CD4-positive, alpha-beta T cell treated with Interleukin-1 beta for 1 hour (primary cell): Measurements from ENCODE around the gene TEAD4.
"Not testable (repeated sequence)": the region's sequence is repeated elsewhere in the genome, so short reads cannot be mapped to it uniquely, and the experiment has no call there.

Experiments used
- DNase-seq, 2 donors: peaks; one replicate each; pipeline ENCODE4 v3.0.0-alpha.2; 2020 to 2022

The TEAD4 gene

GRCh38 chr12:3054374-3054773 lies 95.2 kb downstream of the TEAD4 start:
- DNase-seq: no peak

DNA sequence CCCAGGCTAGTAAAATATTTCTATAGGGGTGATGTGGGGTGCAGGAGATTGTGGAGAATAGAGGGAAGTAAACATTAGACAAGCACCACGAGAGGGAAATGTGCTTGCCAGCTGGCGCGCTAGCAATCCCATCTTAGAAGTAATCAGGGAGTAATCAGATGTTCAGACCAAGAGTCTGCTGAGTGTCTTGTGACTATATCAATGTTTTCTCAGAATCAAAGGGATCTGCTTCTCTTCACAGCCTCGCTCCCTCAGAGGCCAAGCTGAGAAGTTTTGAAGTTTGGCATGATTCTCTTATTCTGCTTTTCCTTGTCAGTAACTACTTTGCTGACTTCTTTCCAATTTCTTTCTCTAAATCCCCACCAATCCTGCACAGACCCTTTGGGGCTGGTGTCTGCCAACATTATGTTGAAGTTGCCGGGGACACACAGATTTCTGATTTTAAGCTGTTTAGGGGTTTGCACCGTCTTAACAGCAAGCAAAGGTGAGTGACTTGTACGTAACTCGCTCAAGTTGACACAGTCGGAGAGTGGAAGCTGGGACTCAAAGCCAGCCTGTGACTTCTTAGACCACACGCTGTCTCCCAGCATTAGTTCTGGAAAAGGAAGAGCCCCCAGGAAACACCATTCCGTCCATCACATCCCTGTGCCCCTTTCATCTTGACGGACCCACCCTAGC lies 96.0 kb downstream of the TEAD4 start:
- no peak for DNase-seq

DNA sequence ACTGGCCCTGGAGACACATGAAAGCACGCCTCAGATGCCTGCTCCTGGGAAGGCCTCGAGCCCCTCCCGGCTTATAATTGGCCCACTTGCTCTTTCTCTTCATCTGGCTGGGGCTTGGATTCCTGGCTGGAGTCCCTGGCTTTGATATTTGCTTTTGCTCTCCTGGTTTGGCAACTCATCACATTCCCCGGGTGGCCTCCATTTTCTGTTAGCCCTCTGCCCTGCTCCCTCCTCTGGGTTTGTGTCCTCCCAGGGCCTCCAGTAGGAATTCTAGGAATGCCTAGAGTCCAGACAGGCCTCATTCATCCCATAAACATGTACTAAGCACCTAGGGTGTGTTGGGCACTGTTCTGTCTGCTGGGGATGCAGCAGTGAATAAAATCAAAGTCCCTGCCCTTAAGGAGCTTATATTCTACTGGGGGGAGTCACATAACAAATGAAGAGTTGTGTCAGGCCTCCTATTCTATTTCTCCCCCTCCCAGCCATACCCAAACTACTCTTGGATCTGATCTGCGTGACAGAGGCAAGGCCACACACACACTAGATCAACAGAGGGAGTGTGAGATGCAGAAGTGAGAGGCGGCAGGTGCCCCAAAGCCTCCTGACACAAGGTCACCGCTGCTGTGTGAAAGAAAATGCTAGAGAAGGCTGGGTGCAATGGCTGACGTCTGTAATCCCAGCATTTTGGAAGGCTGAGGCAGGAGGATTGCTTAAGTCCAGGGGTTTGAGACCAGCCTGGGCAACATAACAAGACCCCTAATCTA lies 96.7 kb downstream of the TEAD4 start:
- no peak for DNase-seq

- DNase-seq: no peak
These were observed 101.9 kb downstream of the TEAD4 start for GRCh38 chr12:3061059-3061458.

DNA sequence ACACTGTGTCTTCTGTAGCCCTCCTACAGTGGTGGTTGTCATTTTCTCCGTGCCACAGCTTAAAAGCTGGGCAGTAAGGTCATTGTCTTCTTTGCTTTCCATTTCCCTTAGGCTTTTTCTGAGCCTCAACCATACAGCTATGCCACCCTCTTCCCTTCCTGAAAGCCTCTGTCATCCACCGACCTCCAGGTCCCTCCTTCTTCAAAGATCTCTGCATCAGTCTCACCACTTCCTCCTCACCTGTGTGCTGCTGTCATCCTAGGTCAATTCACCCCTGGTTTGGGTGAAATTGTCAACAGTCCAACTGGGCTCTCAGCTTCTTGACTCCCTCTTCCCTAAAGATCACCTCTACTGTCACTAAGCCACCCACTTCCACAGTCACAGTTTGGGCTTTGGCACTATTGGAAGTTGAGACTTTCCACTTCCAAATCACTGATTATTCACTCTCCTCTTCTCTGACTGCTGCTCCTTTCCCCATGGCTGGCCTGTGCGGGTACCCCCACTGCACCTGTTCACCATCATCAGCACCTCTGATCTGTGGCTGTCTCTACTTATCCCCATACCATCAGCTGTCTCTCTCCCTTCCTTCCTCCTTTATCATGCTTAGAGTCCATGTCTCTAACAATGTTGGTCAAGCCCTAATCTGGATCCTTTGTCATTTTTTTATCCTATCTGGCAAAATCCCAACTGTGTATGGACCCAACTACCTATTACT lies 102.5 kb downstream of the TEAD4 start:
- DNase-seq: no peak

DNA sequence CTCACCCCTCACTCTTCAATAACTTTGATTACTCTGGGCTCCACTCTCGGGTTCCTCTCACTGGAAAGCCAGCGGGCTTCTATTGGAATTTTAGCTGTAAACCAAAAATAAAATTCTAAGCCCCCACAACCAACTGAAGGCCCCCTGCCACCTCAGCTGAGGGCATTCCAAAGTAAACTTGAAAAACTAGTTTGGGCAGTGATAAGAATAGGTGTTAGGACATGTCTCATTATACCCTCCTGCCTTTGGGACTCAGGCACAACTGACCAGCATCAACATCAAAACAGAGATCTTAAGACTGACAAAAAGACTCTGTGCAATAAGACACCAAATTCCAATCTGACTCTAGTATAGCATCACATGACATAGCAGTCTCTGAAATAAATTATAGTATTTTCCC lies 106.1 kb downstream of the TEAD4 start:
- DNase-seq: no peak

DNA sequence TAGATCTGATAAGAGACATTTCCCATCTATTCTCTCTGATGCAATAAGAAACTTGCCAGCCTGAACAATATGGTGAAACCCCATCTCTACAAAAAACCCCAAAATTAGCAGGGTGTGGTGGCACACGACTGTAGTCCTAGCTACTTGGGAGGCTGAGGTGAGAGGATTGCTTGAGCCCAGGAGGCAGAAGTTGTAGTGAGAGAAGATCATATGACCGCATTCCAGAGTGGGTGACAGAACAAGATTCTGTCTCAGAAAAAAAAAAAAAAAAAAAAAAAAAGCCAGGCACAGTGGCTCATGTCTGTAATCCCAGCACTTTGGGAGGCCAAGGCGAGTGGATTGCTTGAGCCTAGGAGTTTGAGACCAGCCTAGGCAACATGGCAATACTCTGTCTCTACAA lies 106.6 kb downstream of the TEAD4 start:
- not testable (repeated sequence) for DNase-seq

- DNase-seq: no peak
These were observed 110.5 kb downstream of the TEAD4 start for GRCh38 chr12:3069714-3070113.

DNA sequence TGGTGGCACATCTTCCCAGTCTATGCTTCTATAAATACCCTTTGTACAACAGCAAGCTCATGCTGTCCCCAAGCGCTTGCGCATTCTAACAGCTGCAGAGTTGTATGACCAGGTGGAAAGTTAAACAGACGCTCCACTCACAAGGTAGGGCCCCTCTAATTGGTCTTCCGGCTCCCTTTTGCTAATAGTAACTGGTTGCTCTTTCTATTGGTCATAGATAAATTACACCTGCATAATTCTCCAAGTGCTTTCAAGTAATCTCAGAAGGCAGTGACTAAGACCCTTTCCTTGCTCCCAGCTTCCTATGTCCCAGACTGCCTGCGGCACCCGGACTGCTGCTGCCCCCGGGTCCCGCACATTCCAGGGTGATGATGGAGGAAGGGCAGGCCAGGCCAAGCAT lies 111.9 kb downstream of the TEAD4 start:
- no peak for DNase-seq

DNA sequence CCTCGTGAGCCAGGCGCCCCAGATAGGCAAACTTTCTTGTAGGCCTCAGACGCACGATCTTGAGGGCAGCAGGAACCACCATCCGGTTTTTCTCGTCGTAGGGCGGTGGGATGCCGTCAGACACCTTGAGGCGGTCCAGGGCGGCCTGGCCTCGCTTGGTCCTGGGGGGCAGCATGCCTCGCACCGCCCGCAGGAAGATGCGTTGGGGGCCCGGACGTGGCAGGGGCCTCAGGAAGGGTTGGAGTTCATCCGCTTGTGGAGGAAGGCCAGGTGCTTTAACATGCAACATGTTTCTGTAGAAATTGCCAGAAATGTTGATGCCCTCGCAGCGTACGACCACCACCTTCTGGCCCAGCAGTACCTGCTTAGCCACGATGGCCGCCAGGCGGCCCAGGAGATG lies 112.5 kb downstream of the TEAD4 start:
- DNase-seq: no peak

GRCh38 chr12:3073438-3074250 lies 114.4 kb downstream of the TEAD4 start:
- peak; percentile 78 to 84 for DNase-seq

DNA sequence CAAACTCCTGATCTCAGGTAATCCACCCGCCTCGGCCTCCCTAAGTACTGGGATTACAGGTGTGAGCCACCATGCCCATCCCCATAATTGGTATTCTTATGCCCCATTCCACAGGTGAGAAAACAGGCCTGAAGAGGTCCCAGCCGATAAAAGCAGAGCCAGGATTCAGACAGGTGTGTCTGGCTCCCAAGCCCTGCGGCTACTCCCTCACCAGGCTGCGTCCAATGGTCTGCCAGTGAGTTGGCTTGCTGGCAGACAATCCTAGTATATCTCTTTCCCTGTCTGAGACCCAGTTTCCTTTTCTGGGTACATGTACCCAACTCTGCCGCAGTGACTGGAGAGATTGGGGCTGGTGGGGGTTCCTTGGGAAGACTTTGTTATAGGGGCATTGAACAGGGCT lies 116.1 kb downstream of the TEAD4 start:
- DNase-seq: no peak

DNA sequence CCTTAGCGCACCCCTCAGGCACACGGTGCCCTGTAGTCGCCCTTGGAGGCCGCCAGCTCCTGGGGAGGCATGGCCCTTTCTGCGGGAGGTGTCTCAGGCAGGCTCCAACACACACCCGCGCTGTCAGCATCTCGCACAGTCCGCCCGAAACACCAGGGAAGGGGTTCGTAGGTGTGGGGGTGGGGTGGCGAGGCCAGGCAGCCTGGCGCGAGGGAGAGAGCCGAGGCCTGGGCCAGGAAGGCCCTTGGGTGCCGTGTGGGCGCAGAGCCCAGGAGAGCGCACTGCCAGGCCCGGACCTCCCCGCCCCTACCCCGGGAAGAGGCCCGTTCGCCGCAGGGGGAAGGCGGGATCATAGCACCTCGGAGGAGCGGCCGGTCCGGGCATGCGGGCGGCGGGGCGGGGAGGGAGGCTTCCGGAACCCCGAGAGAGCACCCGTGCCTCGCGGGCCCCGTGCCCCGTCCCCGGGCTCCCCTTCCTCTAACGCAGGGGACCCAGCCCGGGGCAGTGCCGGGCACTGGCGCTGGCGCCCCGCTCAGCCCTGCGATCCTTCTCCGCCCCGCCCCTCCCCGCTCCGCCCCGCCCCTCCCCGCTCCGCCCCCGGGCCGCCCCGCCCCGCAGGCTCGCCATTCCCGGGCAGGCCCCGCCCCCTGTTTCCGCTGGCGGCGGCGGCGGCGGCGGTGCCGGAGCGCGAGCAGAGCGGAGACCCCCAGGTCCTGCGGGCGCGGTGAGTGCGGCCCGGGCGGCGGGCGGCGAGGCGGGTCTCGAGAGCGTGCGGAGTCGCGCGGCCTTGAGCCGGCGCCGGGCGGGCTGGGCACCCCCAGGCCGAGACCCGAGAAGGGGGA lies 117.8 kb downstream of the TEAD4 start, which contains the start of gene TSPAN9:
Gene TSPAN9 (plus strand): TSS at position 650 of the 842 bp plus-strand sequence. CDS start 123,815 bp downstream, outside the sequence.
- DNase-seq: peak; percentile 56 to 71

DNA sequence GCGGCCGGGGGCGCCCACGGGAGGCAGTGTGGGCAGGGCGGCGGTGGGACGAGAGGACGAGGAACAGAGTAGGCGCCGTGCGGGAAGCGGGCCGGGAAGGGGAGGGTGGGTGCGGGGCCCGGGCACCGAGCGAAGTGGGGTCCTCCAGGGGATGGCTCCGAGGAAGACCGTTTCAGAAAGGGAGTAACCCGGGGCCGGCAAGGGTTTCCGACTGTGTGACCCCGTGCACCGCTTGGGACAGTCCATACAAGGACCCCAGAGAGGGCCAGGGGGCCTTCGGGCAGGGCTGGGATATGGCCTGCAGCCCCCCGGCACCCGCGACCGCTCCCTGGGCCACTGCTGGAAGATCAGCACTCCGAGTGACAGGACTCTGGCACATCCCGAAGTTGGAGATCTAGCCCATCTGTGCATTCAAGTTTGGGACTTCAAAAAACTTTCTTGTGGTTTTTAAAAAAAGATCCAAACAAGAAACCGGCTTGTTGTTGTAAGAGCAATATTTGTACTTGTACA lies 118.4 kb downstream of the TEAD4 start:
- peak in 1 of 2 donors; percentile 11 for DNase-seq

GRCh38 chr12:3078086-3078820 lies 119.1 kb downstream of the TEAD4 start:
- DNase-seq: no peak

GRCh38 chr12:3081091-3081490 lies 121.9 kb downstream of the TEAD4 start:
- no peak for DNase-seq

DNA sequence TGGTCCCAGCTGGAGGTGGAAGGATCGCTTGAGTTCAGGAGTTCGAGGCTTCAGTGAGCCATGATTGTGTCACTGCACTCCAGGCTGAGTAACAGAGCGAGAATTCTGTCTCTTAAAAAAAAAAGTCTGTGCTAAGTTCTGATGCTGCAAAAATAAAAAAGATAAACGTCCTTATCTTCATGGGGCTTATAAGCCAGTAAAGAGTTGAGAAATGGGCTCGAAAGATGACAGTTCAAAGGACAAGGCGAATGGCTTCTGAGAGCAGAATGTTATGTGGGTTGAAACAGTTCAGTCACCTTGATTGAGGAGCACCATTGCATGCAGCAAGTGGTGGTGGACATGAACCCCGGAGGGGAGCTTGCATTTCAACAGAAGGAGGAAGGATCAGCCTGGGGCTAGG lies 122.7 kb downstream of the TEAD4 start:
- DNase-seq: no peak

DNA sequence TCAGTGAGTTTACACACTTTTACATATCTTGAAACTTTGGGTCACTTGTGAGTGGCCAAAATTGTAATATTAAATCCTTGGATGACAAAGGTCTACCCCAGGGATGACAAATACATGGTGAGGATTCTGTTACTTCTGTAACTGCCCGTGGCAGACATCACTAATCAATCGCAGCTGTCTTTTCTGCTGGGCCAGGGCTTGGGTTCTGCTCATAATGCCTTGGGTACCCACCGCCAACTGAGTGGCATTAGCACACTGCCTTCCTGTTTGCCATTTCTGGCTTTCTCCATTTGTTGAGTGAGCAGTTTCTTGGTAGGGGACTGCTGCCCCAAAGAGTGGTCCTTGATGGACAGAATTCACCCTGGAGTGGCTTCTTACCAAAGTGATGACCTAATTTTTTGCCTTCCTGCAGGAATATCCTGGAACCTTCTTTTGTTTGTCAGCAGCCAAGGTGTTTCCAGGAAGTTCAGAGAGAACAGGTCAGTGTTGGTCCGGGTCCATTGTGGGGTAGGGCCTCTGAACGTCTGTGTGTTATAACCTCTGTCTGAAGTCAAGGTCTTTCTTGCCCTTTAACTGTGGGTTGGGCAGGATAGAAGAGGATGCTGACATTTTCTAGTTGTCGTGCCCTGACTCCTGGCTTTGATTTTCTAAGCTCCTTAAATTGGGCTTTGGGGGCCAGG lies 124.2 kb downstream of the TEAD4 start:
- no peak for DNase-seq

DNA sequence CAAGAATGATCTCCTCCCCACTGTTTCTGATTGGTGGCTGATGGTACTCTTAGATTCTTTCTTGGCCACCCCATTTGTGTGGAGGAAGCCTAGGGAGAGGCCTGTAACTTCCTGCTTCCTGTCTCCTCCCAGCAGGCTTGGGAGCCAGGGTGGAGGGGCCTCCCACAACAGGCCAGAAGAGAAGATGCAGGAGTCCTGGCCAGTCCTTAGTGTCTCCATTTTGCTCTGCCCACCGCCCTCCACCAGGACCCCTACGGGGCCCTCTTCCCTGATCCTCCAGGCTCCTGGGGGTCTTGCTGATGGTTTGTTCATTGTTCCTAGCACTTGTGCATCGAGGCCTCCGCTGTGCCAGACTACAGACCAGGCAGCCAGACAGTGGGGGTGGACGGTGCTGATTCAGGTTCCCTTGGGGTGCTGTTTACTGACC lies 124.7 kb downstream of the TEAD4 start:
- no peak for DNase-seq

GRCh38 chr12:3084742-3085141 lies 125.5 kb downstream of the TEAD4 start:
- DNase-seq: no peak
